GM21526 (cell line): ENCODE data around the gene AOC3.

Experiments
- ATAC-seq: cut with Tn5 transposase; IDR thresholded peaks from one replicate; pipeline ENCODE4 v1.9.1; 2021; ENCODE audit warnings: moderate library complexity; ENCODE audit not compliant: unreplicated experiment, low FRiP score

The AOC3 gene, protein sequence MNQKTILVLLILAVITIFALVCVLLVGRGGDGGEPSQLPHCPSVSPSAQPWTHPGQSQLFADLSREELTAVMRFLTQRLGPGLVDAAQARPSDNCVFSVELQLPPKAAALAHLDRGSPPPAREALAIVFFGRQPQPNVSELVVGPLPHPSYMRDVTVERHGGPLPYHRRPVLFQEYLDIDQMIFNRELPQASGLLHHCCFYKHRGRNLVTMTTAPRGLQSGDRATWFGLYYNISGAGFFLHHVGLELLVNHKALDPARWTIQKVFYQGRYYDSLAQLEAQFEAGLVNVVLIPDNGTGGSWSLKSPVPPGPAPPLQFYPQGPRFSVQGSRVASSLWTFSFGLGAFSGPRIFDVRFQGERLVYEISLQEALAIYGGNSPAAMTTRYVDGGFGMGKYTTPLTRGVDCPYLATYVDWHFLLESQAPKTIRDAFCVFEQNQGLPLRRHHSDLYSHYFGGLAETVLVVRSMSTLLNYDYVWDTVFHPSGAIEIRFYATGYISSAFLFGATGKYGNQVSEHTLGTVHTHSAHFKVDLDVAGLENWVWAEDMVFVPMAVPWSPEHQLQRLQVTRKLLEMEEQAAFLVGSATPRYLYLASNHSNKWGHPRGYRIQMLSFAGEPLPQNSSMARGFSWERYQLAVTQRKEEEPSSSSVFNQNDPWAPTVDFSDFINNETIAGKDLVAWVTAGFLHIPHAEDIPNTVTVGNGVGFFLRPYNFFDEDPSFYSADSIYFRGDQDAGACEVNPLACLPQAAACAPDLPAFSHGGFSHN

DNA sequence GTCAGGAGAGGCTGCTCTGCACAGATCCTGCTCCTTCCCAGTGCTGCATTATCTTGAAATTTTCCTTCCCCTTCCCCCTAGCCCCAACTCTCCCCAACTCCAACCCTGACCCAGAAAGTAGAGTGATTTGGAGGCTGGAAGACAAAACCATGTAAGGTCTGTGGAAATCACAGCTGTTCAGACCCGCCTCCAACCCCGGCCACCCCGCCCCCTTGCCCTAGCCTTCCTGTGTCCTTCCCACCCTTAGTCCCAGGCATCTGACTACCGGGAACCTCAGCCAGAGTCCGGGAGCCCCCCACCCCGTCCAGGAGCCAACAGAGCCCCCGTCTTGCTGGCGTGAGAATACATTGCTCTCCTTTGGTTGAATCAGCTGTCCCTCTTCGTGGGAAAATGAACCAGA lies at the start of gene AOC3:
Gene AOC3 (plus strand): TSS at position 246 of the 400 bp plus-strand sequence. CDS start 145 bp downstream, at position 391.
- ATAC-seq = no peak

DNA sequence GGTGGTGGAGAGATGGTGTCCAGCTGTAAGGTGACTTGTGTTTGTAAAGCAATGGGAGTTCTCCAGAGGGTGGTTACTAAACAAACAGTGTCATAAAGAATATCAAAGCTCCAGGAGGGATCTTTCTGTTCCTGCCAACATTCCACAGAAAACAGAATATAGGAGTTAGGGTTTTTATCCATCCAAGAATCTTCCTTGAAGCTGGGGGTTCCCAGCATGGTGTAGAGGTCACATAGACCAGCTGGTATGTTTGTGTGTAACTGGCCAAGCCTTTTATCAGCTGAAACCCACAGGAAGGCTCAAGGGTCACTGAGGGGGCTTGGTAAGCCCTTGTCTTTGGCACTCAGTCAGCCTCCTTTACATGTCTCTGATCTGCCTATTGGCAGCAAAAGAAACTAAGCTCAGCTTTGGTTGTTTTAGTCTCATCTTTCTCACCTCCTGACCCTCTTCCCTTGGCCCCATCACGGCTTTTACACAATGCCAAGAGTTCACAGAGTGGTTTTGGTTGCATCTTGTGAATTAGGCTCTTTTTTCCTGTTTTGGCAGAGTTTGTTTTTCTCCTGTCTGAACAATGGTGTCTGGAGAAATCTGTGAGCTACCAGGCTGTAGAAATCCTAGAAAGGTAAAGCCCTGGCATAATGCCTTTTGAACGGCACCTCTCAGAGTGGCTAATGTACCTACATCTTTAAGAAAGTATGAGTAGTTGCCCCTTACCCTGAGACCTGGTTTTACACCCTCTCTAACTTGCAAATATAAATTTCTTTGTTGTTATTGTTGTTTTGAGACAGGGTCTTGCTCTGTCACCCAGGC lies 47.7 kb upstream of the AOC3 start:
- ATAC-seq = no peak

DNA sequence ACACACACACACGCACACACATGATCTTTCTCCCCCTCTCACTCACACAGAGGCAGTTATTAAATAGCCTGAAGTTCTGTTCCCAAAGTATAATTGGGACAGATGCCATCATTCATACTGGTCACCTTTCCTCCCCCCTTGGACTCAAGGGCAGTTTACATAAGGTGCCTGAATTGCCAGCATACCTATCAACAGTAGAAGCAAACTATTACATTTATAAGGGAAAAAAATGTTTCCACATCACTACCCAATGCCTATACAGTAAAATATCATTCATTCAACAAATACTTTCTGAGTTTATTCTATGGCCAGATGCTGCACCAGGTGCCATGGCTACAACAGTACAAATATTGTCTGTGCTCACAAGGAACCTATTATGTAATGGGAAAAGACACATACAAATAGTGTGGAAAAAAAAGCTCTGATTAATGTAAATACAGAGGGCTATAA lies 46.1 kb upstream of the AOC3 start:
- ATAC-seq = no peak

DNA sequence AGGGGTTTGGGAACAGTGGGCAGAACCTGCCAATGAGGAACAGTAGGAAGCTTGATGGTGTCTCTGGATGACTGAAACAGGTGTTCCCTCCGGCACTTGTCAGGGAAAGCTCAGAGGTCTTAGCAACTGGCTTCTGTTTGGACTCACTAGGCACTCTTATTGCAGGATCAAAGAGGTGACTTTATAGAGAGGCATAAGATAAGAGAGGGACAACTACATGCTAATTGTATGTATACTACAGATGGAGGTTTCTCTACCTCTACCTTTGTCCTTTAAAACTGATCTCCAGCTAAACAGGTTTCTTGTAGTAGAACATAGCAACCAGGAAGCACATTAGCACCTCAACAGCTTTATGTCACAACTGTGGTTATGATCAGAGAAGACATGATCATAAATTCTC lies 44.8 kb upstream of the AOC3 start:
- ATAC-seq = no peak

DNA sequence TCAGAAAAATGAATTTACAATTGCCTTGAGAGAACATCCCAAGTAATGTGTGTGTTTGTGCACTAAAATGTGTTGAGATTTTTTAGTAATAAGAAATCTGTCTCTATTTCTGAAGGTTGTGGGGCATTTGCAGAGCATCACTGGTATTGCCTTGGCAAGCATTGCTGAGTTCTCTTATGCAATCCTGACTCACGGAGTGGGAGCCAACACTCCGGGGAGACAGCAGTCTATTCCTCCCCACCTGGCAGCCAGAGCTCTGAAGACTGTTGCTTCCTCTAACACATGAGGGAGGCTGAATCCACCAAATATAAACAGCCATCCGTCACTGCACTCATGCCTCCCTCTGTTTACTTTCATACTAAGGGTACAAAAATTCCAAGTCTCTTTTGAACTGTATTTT lies 41.7 kb upstream of the AOC3 start:
- no peak for ATAC-seq

DNA sequence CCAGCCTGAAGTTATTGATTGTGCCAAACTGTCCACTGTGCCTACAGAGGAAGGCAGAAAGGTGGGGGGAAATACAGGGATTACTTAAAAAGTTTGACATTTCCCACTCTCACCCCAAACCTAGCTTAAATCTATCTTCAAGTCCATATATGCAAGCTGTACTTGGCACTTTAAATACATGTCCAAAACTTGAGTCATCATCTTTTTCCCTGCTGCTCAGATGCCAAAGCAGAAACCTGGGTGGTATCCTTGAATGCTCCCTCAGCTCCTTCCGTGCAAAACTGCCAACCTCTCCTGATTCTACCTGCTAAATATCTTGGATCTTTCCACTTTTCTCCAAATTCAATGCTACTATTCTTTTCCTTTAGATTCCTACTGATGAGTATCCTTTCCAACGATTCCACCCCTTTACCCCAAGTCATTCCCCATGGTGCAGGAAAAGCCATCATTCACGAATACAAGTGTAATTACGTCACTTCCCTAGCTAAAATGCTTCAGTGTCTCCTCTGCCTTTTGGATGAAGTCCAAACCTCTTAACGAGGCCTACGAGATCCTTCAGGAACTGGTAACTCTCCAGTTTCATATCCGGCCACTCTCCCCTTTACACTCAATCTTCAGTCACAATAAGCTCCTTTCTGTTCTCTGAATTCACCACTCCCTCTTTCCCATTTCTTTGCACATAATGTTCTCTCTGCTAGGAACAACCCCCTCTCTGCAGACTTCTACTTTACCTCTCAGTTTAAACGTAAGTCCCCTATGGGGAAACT lies 36.2 kb upstream of the AOC3 start:
- no peak for ATAC-seq

DNA sequence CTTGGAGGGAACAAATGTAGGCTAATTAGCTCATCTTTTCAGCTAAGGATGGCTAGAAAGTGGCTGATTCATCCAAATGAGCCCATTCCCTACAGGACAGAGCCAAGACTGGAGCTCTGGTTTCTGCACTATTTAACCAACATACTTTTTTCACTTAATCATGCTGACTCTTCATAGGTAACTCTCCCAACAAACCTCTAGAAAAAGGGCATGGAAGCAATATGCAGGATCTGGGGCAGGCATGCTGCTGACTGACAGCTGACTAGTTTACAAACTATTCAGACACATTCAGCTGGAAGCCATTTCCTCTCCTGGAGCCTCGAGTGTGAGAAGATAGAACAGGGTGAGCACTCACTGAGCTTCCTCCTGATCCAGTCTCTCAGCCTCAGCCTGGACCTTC lies 33.1 kb upstream of the AOC3 start:
- no peak for ATAC-seq

DNA sequence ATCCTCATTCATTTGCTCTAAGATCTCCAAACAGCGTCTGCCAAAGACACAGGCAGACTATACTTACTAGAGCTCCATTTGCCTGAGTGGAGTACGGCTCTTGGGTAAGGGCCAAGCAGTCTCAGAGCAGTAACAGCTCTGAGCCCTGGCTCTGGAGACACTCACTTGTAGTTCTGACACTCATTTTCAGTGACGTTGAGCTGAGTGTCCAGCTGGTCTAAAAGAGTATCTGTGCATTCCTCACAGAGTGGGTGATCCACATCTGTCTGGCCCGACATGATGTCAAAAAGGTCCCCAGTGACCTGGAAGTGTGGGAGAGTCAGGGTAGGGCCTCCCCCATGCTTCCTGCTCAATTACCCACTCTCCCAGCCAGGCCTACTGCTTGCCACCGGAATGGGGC lies 32.6 kb upstream of the AOC3 start:
- no peak for ATAC-seq

DNA sequence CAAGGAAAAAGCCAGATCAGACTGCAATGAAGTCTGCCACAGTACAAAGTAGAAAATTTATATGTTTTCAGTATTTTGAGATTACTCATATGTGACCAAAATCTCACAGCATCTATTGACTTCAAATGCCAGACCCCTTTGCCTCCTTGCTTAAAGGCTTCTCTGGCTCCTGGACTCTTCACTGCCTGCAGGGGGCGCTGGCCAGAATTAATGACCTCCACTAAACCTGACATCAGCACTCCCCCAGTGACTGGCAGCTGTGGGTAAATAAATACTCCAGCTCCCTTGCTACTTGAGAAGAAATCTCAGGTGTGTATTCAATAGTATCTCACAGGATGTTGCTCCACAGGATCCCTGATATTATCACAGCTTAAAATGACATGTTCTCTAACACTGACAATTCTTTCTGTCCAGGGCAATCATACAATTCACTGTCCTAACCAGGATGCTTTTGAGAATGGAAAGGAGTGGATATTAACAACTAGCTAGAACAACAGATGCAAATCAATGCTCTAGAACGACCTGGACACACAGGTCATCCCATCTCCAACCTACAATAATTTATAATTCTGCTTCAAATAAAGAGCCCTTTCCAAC lies 31.0 kb upstream of the AOC3 start:
- ATAC-seq = no peak

DNA sequence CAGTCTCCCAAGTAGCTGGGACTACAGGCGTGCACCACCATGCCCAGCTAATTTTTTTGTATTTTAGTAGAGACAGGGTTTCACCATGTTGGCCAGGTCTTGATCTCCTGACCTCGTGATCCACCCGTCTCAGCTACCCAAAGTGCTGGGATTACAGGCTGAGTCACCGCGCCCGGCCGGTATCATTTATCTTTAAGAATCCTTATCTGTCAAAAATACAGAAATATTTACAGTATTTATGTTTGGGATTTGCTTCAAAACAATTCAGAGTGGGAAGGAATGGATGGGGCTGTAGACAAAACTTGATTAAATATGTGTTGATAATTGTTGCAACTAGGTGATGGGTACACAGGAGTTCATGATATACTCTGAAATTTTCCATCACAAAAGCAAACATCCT lies 29.8 kb upstream of the AOC3 start:
- no peak for ATAC-seq

DNA sequence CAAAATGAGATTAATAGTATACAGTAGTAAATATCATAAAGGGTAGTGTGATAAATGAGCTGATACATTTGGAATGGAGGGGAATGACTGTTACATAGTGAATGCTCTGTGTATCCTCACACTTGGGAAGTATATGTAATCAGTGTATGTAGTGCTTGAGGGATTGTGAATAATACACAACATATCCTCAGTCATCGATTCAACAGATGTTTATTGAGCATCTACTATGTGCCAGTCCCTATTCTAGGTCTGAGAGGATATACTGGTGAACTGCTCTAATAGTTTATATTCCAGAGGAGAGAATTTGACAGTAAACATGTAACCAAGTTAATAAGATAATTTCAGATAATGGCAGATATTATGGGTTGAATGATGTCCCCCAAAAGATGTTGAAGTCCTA lies 23.5 kb upstream of the AOC3 start:
- no peak for ATAC-seq

DNA sequence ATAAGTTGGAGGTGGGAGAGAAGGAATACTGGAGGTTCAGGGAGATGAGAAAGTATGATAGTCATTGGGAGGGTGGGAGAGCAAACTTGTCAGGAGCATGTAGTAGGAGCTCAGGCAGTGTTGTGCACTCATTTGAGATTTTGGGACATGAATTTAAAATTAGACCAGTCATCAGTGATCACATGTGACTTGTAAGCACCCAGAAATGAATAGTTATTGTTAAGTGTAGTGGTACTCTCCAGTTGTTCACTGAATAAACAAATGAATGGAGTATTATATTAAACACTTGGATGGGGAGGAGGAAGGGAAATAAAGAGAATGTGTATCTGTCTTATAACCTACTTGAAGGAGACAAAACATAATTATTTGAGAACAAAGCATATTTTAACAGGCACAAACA lies 20.0 kb upstream of the AOC3 start:
- no peak for ATAC-seq

DNA sequence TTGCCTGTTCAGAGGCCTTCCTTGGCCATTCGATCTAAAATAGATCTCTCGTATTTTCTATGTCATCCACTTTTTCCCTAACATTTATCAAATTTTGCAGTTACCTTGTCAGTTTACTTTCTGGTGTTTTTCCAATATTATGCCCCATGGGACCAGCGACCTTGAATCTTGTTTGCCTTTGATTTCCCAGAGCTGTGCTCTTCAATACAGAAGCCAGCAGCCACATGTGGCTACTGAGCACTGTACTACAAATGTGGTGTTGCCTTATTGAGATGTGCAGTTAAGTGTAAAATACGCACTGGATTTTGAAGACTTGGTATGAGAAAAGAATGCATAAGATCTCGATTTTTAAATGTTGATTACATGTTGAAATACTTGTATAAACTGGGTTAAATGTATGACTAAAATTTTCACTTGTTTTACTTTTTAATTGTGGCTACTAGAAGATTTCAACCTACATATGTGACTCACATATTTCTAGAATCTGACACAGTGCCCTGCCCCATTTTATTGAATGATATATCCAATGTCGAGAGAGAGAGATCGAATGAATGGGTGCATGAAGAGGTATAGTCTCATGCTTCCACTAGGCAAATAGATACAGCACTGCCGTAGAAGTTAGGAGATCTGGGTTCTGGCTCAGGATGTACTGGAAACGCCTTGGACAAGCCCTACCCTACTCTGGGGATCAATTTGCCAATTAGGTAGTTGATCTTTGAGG lies 18.6 kb upstream of the AOC3 start:
- no peak for ATAC-seq

DNA sequence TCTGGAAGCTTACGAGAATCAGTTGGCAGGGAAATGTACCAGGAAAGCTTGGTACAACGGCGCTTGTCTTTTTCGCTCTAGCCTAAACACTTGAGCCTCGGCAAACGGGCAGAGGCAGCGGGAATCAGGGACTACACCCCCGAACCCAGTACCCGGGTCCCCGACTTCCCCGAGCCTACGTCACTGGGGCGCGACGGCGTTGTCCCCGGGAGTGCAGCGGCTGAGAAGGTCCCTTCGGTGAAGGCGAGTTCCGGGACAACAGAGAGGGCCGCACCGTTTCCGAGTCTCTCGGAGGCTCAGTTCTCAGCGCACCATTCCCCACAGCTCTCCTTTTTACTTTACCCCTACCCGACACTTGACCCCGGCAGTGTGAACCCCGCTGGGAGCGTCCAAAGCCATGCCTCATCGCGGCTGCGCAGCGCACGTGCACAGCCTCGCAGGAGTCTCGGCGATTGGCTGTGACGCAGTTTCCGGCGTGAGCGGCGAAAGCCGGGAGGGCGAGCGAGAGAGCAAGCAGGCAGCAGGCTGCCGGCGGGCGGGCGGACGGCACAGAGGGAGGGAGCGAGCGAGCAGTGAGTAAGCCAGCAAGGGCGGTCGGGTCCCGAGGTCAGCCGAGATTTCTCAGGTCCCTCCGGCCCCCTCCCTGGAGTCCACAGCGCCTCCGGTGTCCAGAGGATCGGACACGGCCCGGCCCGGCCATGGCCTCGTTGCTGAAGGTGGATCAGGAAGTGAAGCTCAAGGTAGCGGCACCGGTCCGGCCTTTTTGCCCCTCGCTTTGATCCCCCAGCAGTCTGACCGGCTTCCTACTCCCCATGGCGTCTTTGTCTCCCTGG lies 17.8 kb upstream of the AOC3 start, which contains the start of gene PSME3:
Gene PSME3 (plus strand): TSS at position 464 of the 833 bp plus-strand sequence. CDS start 235 bp downstream, at position 699.
- ATAC-seq = peak; percentile 68

DNA sequence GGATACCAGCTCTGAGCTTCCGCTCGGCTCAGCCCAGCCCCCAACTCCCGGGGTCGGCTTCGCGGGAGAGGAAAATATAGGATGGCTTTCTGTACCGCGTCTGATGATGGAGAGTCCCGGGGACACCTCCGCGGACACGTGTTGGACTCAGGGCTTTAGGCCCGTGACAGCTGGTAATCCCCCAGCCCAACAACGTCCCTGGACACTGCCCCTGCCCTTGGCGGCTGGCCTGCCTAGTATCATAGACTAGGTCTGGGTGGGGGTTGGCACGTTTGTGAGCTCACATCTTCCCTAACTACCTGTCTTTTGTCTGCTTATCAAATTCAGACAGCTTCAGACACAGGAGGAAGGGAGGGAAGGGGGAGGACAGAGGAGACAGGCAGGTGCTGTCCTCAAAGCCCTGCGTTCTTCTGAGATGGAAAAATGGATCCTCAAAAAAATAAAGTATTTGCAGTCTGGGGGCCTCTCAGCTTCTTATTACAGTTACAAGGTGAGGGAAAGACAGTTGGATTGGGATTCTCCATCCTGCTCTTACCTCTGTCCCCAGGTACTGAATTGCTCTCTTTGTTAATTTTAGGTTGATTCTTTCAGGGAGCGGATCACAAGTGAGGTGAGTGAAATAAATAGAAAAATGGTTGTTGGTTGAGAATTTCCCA lies 17.1 kb upstream of the AOC3 start:
- peak; percentile 4 for ATAC-seq

DNA sequence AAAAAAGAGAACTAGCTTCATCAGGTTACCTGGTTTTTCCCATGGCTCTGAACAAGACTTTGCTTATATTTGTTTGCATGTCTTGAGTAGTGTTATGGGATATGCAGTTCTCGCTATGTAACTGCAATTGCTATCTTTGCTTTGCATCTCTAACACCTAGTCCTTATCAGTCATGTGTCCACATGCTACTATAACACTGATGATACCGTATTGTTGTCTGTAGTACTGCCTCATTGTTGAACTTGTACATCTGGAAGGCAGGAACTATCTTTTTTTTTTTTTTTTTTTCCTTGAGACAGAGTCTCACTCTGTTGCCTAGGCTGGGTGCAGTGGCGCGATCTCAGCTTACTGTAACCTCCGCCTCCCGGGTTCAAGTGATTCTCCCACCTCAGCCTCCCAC lies 15.3 kb upstream of the AOC3 start:
- ATAC-seq = no peak

DNA sequence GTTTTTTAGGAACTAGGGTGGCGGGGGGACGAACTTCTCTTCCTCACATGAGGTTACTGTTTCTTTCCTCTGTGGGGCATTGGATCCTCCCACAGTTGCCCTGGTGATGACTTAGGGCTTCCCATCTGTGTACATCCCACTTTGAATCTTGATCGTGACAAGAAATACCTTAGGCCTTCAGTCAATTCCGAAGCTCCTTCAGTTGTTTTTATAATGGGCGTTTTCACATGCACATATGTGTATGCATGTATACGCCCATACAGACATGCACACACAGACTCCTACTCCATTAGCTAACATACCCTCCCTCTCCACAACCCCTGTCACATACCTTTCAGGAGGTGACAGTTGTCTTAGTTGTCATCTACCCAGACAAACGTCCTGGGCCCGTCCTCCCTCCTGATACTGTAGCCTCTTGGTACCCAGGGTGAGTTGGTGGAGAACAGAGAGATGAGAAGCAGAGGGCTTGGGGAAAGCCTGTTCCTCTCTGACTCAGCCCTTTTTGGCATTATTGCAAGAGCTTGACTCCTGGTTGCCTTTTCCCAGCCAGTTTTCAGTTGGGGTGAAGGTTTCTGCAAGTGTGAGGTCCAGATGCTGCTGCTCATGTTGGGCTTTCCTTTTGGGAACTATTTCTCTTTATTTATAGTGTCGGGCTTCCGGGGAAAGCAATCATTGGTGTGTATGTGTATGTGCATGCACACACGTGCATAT lies 8.9 kb upstream of the AOC3 start:
- ATAC-seq = no peak
